ENCODE data around the gene NELL2.

GRCh38 chr12:44464180-44464579 lies 411.9 kb downstream of the NELL2 start:
- TF ChIP-seq CTCF (IDR thresholded peaks at IDR 0.05; ENCODE audit: low read depth, low read length, missing input control) (no peak), GABPA (IDR thresholded peaks at IDR 0.05 in 1 of 2, conservative IDR thresholded peaks at IDR 0.05 in 1 of 2) (no peak), YY1 (IDR thresholded peaks at IDR 0.05) (no peak), JUND (IDR thresholded peaks at IDR 0.05) (no peak), MAX (IDR thresholded peaks at IDR 0.05) (no peak), ZBTB33 (IDR thresholded peaks at IDR 0.05) (no peak), TAF1 (conservative IDR thresholded peaks at IDR 0.05) (no peak), REST (IDR thresholded peaks at IDR 0.05) (no peak), FOXA1 (IDR thresholded peaks at IDR 0.05) (no peak)

All from liver (tissue), 3 donors.